NCI-H2029 (cell line): ENCODE results near the gene MBNL2.

Source experiments
- DNase-seq: peaks from one replicate; lab custom pipeline; 2025; lab: John Stamatoyannopoulos, UW

The MBNL2 gene

GRCh38 chr13:97274829-97275649 lies 52.9 kb downstream of the MBNL2 start:
- no peak for DNase-seq

DNA sequence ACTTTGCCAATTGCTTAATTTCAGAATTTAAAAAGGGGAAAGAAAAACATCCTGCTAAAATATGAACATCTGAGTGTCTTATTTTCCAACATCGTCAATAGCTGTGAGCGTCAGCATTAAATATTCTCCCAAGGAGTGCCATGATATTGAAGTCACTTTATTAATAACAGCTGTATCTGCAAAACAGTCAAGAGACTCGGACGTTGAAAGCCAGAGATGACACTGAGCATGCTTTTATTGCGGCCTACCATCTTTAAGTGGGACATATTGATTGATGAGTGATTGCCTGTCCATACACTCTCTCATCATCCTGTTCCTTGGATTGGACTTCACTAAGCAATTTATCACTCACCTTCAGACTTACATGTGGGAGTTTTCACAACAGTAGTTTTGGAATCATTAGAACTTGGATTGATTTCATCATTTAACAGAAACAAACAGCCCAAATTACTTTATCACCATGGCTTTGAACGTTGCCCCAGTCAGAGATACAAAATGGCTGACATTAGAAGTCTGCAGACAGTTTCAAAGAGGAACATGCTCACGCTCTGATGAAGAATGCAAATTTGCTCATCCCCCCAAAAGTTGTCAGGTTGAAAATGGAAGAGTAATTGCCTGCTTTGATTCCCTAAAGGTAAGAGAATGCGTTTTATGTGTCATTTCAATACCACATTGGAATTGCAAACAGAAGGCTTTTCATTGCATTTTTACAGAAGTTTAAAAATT lies 53.8 kb downstream of the MBNL2 start:
- no peak for DNase-seq

DNA sequence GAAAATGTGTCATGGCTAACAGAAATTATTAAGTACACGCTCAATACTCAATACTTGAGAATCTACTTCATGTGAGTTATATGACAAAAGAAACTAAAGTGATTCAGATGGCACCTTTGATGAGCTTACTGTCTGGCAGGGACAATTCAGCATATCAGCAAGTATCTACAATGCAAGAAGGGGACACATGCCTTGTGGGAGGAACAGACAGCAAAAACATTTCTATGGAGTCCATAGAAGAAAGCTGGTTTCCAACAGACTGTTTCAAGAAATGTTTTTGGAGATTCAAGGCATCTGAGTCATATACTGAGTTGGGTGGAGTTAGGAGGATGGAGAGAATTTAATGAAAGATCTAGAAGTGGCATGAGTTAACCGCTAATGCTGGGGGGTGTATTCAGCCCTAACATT lies 54.7 kb downstream of the MBNL2 start:
- no peak for DNase-seq

DNA sequence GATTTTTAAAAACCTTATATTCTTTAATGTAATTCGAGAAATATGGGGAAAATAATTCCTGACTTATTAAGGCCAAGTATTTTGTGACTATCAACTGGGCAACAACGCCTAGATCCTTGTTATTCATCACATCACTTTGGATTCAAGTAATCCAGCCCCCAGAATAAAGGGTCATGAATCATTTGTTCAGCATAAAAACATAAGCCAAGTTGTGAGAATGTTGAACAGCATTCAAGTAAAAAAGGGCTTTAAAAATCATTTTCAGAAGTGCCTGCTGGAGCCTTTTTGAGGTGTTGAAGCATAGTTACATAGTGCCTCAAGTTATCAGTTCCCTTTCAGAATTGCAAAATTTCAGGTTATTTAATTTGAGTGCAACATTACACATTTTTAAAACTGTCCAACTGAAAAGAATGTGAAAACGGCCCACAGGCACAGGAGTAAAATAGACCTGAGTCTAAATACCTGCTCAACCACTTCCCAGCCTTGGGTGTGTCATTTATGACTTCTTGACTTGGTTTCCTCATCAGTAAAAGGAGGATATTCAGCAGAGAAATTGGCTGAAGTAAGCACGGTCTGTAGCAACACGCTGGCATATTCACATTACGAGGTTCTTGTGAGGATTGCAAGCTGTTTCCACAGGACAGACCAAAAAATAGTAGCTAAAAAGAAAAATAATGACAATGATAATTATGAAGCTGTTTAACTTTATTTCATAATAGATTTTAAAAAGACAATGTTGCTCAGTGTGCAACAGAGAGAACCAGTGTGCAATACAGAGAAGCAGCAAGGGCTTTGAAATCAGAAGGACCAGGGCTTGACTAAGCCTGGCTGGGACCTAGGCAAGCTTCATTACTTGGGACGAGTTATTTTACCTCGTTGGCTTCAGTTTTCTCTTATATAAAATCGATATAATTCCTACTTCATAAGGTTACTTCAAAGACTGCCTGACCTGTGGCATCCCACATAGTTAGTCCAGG lies 56.6 kb downstream of the MBNL2 start:
- DNase-seq: no peak

DNA sequence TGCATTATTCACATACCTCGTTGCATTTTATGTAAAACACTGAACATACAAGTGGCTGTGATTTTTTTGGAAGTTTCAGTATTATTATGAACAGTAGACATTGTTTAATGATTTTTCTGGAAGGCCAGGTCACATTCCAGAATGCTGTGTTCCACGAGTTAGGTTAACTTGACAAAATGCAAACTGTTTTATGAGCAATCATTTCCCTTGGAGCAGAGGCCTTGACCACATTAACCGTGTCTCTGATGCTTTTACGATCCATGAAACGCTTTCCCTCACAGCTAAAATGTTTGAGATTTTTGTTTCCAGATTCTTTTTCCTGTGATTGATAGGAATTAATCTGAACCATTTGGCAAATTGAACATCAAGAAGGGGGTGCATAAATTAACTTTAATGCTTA lies 57.8 kb downstream of the MBNL2 start:
- DNase-seq: no peak

GRCh38 chr13:97280478-97280877 lies 58.3 kb downstream of the MBNL2 start:
- no peak for DNase-seq

DNA sequence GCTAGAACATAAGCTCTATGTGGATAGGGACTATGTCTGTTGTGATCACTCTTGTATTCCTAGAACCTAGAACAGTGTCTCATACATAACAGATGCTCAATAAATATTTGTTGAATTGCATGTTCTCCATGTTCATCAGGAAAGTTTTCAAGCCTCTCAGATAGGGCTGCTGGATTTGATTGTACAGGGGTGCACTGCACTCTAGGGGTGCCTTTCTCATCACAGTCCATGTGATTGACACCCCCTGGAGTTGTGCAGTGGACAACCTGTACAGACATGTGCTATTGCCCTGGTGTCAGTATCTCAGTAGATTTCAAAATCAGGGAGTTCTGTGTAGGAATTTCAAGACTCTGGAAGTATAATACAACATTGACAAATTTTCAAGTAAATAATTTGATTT lies 58.9 kb downstream of the MBNL2 start:
- DNase-seq: no peak

GRCh38 chr13:97282705-97283104 lies 60.6 kb downstream of the MBNL2 start:
- DNase-seq: no peak

- DNase-seq: no peak
These were observed 61.8 kb downstream of the MBNL2 start for GRCh38 chr13:97283888-97284287.

DNA sequence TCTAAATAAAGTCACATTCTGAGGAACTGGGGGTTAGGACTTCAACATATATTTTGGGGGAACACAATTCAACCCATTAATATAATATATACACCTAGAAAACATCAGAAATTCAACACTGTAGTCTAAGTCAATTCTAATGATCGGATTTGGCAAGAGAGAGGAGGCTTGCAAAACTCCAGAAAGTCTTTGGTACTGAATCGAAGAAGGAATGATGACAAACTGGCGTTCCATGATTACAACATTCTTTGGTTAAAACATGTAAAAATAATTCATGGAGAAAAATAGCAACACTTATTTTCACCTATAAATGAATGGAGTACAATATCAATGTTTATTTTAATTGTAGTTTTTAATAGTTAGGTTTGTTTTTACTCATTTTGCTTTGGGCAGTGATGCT lies 62.4 kb downstream of the MBNL2 start:
- DNase-seq: no peak

DNA sequence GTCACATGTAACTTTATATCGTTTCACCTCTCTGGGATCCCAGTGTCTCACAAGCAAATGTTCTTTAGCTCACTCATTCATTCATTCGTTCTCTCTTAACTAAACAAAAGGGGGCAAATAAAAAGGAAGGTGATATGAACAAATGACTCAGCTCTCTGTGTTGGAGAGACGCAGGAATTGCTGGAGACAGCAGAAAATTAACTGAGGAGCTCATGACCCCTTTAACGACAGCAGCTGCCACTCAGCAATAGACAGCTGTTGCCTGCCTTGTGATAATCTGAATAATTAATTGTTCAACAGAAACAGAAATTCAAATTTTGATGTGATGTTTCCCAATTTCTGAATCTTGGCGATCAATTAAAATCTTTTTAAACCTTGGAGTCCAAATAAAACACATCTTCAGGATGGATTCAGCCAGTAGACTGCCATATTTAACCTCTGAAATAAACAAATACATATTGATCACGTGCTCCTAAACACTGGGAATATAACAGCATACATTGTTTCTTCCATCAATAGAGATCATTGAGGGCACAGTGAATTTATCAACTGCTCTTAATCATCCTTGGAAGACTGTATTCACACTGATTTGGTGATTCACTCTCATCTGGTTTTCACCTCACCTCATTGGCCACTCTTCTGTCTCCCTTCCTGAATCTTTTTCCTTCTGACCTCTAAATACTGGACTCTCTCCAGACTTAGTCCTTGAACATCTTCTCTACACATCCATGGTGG lies 63.3 kb downstream of the MBNL2 start:
- DNase-seq: no peak

DNA sequence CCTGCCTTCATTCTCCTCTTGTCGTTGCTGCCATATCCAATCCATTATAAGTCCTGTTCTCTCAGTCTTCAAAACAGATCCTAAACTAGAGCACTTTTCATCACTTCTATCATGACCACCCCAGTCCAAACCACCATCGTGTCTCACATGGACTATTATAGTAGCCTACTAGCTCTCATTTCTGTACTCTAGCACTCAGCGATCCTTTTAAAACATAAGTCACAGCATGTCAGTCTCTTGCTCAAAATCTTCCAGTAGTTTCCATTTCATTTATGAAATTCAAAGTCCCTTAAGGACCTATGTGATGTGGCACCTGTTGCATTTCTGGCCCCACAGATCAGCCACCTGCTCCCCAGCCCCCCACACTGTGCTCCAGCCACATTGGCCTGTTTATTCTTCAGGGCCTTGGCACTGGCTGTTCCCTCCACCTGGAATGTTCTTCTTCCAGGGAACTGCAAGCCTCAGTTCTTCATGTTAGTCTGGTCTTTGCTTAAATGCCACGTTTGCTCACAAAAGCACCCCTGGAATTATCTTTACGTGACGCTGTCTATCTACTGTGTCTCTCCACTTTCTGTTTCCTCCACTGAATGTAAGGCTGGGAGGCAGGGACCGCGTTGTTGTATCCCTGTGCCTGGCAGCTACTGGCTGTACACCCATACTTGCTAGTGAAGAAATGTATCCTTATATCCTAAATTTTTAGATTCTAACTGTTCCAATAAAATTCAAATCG lies 64.3 kb downstream of the MBNL2 start:
- DNase-seq: no peak

DNA sequence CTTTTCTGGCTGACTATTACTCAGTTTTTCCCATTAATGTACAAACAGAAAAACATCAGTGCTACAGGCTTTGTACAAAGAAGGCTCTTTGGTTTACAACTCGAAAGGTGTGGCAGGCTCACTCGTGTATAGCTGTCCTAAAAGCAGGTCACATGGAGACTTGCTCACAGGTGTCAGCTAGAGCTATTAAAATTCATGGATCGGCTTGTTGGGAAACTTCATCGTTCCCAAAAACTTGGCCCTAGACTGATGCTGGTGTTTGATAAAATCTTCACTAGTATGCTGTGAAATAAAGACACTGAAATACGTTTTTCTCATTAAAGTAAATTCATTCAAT lies 64.9 kb downstream of the MBNL2 start:
- DNase-seq: no peak

- no peak for DNase-seq
These were observed 66.4 kb downstream of the MBNL2 start for GRCh38 chr13:97288486-97288900.

DNA sequence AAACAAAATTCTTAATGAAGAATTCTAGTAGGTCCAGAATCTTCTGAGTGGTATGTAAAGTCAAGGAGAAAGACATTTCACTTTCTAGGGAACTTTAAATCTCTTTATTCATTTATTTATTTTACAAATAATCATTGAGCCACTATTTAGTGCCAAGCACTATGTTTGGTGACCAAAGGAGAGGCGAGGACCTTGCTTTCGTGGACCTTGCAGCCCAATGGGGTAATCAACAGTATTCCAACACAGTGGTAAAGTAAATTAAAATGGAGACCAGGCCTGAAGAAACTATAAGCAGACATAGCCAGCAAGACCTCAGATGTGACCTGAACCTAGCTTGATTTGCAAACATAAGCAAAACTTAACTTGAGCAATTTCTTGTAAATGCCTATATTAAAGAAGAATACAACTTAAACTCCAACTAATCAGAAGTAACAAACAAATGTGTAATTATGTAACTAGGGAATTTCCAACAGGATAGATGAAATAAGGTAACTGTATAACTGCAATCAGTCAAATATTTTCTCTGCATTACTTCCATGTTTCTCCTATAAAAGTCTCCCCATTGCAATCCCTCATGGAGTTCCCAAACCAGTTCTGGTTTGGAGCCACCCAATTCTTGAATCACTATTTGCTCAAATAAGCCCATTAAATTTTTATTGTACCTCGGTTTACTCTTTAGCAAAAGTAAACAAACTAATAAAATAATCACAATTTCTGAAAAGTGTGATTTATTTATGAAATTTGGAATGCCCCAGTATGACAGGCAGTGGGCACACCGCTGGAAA lies 67.6 kb downstream of the MBNL2 start:
- DNase-seq: no peak

DNA sequence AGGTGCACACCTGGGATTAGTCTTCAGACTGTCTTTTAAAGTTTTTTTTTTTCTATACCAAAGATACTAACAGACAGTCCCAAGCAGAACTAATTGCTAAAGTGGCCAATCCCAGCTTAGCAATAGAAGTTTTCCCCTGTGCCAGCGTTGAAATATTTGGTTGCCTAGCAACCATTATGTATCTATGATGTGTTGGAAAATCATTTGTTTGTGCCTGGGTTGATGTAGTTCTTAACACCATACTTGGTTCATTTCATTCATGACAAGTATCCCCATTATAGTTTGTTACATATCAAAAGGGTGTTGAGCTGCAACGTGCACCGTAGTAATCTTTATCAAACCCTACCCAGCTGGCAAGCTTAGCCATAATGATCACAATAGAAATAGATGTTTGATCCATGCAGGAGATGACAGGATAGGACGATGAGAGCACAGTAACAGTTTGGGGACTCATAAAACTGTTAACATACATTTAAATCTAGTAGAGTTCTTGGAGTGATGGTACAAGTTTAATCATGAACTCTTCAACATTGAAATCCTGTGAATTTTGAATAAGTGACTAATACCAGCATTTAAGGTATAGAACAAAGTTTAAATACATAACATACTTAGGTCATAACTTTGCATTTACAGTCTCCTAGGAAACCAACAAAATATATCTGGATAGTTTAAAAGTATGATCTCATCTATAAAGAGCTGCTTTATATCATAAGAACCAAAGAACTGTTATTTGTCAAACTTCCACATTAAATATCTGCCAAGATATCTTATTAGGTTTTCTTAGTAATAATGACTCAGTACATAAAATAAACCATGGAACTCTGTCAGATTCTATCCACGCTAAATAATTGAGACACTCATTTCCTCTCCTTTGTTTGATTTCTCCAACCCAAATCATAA lies 73.4 kb downstream of the MBNL2 start:
- no peak for DNase-seq

- DNase-seq: no peak
These were observed 74.6 kb downstream of the MBNL2 start for GRCh38 chr13:97296740-97297139.

DNA sequence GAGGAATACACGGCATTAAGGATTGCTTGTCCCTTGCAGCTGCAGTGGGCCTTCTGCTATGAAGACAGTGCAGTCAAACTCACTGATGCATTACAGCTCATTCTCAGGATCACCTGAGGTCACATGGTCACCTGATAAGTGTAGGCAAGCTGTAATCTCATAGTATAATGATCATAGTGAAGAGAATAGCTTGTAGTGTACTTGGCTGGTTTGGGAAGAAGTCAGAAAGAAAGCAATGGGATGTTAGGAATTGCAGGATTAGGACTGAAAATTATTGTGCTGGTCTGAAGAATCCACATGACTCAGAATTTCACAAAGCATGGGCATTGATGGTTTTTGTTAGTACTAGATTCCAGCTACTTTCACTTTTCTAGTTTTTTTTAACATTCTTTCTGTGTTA lies 76.7 kb downstream of the MBNL2 start:
- DNase-seq: no peak

DNA sequence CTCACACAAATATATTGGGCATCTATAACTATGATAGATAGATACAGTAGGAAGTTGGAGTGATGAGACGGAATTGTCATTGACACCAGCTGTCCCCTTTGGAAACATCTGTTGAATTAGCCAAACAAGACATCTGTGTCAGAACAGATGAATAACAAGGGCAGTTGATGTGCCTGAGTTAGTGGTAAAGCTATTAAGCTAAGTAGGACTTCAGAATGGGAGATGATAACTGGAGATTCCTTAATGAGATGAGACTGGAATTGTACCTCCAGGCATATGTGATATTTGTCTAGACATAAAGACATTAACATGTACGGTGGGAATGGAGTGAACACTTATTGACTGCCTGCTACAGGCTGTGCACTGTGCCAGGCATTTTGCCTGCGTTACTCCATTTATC lies 78.7 kb downstream of the MBNL2 start:
- DNase-seq: no peak
